ENCODE measurements around the gene RAP1GAP.
"Not testable (repeated sequence)": the region's sequence is repeated elsewhere in the genome, so short reads cannot be mapped to it uniquely, and the experiment has no call there.

Gene RAP1GAP

GRCh38 chr1:21641967-21642739 lies 27.0 kb downstream of the RAP1GAP start:
- no peak for DNase-seq

DNA sequence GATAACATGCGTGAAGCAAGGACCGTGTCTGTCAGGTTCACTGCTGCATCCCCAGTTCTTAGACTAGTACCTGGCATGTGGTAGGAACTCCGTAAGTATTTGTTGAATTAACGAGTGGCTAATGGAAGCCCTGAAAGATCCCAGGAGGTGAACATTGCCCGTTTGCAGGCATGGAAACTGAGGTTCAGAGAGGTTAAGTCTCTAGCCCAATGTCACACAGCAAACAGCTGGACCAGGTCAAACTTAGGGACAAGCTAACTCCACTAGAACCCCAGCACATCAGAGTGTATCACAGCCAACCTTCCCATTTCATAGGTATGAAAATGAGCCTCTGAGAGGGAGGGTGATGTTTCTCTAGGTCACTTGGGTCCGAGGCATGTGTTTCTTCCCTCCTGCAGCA lies 27.6 kb downstream of the RAP1GAP start:
- DNase-seq: no peak

GRCh38 chr1:21641076-21641475 lies 28.1 kb downstream of the RAP1GAP start:
- DNase-seq: no peak

GRCh38 chr1:21640653-21641052 lies 28.5 kb downstream of the RAP1GAP start:
- DNase-seq: no peak

GRCh38 chr1:21639594-21640041 lies 29.5 kb downstream of the RAP1GAP start:
- DNase-seq: no peak

DNA sequence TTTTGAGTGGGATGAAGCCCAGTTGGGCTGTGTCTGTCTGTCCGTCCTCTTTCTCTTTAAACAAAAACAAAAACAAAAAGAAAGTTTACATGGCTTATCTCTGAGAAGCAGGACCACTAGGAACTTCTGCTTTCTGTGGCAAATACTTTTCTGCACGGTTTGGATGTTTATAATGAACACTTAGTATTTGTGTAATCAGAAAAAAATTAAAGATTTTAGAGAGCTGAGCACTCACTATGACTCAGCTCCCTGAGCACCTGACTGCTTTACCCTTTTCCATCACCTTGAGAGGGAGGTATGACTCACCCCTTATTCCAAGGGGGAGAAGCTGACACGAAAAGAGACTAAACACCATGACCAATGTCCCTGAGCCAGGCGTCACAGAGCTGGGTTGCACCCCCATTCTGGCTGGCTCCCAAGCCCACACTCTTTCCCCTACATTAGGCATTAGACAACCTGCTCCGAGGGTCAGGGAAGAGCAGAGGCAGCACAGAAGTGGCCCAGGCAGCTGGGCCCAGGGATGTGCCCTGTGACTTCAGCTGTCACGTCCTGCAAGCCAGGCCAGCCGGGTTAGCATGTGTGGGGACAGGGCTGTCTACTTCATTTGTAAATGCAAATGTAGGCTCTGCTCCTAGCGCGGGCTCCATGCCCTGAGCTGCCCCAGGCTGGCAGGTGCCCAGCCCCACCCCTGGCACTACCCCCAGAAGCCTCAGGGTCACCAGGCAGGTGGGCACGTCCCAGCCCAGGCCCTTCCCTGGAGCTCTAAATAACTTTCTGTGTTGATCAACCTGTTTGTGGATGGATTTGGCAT lies 30.4 kb downstream of the RAP1GAP start:
- DNase-seq: peak; percentile 82

- DNase-seq: no peak
Measured at GRCh38 chr1:21637514-21637913, 31.6 kb downstream of the RAP1GAP start.

- DNase-seq: no peak
Measured at GRCh38 chr1:21636029-21636428, 33.1 kb downstream of the RAP1GAP start.

GRCh38 chr1:21634806-21635535 lies 34.2 kb downstream of the RAP1GAP start:
- DNase-seq: no peak

DNA sequence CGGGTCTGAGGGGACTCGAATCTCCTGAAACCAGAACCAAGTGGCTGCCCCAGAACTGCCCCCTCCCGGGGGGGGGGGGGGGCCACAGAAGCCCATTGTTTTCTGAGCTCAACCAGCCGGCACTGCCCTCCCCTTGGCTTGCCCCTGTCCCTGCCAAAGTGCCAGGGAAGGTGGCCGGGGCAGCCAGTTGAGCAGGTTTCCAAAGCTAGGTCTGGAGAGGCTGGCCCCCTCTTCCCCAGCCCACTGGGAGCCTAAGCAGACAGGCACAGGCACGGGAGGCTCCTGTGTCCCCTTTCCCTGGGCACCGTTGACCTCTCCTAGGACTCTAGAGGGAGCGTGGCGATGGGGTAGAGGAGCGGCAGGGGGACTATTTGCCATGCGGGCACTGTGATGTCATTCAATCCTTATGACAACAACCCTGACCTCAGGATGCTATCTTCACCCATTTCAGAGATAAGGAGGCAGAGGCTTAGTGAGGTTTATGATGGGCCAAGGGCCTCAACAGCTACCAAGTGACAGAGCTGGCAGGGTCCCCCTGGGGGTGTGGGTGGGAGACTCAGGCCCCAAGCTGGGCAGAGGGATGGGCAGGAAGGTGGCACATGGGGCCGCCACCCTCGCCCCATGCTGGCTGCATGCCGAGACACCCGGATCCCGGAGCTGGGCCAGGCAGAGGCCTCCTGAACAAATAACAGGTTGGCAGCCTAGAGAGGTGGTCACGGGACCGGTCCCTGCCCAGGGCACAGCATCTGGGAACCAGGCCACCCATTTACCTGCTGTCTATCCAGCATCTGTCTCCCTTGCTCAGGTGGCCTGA lies 35.0 kb downstream of the RAP1GAP start:
- no peak for DNase-seq

- no peak for DNase-seq
Measured at GRCh38 chr1:21633141-21633755, 35.9 kb downstream of the RAP1GAP start.

DNA sequence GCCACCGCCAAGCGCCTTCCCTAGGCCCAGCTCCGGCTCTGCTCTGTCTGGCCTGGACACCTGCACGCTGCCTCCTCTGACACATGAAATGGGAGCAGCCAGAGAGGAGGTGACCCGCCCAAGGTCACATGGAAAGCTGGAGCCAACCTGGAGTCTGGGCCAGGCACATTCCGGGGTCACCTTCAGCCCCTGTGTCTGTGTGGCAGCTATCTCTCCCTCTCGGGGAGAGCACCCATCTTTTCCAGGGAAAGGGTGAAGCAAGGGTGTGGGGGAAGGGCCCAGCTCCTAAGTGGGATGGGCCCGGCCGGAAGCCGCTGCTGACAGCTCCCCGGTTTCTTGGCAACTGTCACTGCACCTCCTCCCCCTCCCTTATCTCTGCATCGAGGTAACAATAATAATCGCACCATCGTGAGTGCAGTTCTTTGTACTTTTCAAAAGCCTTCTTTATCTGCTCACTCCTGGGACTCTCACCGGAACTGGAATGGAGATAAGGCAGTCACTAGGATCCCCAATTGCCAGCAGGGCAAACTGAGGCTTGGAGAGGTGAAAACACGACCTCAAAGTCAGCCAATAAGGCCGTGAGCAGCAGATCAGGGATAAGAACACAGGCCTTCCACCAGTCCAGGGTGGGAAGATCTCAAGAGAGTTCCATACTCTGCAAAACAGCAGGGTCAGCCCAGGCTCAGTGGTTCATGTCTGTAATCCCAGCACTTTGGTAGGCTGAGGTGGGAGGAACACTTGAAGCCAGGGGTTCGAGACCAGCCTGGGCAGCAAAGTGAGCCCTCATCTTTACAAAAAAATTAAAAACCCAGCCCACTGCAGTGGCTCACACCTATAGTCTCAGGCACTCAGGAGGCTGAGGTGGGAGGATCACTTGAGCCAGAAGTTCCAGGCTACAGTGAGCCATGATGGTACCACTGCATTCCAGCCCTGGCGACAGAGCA lies 36.9 kb downstream of the RAP1GAP start:
- DNase-seq: peak; percentile 16

DNA sequence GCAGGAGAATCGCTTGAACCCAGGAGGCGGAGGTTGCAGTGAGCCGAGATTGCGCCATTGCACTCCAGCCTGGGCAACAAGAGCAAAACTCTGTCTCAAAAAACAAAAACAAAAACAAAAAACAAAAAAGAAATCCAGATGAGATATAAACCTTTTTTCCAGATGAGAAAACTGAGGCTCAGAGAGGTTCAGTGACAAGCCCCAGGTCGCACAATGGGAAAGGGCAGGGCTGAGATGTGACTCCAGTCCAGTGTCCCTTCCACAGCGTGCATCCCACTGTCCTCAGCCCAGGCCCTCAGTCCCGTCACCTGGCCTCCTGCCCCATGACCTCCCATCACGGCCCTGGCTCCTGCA lies 37.6 kb downstream of the RAP1GAP start:
- not testable (repeated sequence) for DNase-seq

- no peak for DNase-seq
Measured at GRCh38 chr1:21630571-21631343, 38.4 kb downstream of the RAP1GAP start.

DNA sequence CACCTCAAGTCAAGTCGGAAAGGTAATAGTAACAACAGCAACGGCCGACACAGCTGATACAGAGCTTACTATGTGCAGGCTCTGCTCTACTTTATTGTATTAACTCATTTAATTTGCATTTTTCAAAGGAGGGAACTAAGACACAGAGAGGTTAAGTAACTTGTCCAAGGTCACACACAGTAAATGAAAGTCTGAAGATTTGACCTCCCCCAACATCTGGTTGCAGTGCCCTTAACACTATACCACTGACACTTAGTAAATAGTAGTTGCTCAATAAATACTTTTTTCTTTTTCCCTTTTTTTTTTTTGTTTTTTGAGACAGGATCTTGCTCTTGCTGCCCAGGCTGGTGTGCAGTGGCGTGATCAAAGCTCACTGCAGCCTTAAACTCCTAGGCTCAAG lies 39.2 kb downstream of the RAP1GAP start:
- no peak for DNase-seq

- no peak for DNase-seq
Measured at GRCh38 chr1:21628798-21629393, 40.3 kb downstream of the RAP1GAP start.

DNA sequence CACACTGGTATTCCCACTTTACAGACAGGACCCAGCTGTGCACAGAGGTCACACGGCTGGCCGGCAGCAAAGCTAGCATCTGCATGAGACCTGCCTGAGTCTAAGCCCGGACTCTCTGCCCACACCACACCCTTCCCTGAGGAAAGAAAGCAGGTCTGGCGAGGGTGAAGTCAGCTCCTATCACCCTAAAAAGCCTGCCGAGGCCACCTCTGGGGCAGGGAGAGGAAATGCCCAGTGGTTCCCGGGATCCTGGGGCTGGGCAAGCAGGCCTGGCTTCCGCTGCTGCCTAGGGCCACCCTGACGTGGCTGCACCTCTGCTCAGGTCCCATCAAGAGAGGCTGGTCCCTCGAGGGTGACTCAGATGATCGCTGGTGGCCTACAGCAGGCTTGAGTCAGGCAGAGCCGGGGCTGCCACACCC lies 42.2 kb downstream of the RAP1GAP start:
- DNase-seq: no peak

GRCh38 chr1:21625390-21626190 lies 43.6 kb downstream of the RAP1GAP start:
- no peak for DNase-seq

Data from NCI-H226 (cell line).